ENCODE measurements around the gene FBXO28. TPM values are rescaled to one million over a fixed set of nuclear protein-coding genes. Genes with fewer than 3 reads are reported as not detected.

Gene FBXO28
- total RNA-seq, 2 donors from 2014 or later = 33.2 to 40.1 TPM

DNA sequence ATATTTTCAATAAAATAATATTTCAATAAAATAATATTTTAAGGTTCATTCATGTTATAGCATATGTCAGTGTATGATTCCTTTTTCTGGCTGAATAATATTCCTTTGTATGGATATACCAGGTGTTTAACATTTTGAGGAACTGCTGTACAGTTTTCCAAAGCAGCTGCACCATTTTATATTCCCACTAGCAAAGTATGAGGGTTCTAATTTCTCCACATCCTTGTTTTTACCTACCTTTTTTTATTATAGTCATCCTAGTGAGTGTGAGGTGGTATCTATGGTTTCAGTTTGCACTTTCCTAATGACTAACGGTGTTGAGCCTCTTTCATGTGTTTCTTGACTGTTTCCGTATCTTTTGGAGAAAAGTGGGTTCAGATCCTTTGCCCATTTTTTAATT is 74.4 kb downstream of the FBXO28 start:
- Mint-ChIP-seq H3K9me3 (peaks cover 7% of the 10 kb centered on the region), H3K27ac (no peak overlapping the region), H3K36me3 (ENCODE audit: low read depth) (peaks cover 37% of the 10 kb centered on the region), H3K4me1 (peaks cover 10% of the 10 kb centered on the region), H3K4me3 (no peak overlapping the region), H3K27me3 (ENCODE audit: insufficient read depth) (no peaks in the 10 kb centered on the region)
- Histone ChIP-seq H3K36me3 (ENCODE audit: control insufficient read depth, insufficient read depth, low read length) (peaks cover 40% of the 10 kb centered on the region), H3K27me3 (ENCODE audit: control insufficient read depth, insufficient read depth, low read length, poor library complexity, severe bottlenecking) (no peaks in the 10 kb centered on the region), H3K4me1 (ENCODE audit: control insufficient read depth, insufficient read depth, low read length) (no peaks in the 10 kb centered on the region), H3K27ac (ENCODE audit: low read depth, low read length) (no peak overlapping the region), H3K9ac (ENCODE audit: extremely low read depth, low read length, poor library complexity, severe bottlenecking) (no peak overlapping the region), H3K9me3 (ENCODE audit: control insufficient read depth, low read length) (peaks cover 15% of the 10 kb centered on the region), H3K4me3 (ENCODE audit: low read length) (no peak overlapping the region)
- DNase-seq = no peak
- TF ChIP-seq, protein P1, sequence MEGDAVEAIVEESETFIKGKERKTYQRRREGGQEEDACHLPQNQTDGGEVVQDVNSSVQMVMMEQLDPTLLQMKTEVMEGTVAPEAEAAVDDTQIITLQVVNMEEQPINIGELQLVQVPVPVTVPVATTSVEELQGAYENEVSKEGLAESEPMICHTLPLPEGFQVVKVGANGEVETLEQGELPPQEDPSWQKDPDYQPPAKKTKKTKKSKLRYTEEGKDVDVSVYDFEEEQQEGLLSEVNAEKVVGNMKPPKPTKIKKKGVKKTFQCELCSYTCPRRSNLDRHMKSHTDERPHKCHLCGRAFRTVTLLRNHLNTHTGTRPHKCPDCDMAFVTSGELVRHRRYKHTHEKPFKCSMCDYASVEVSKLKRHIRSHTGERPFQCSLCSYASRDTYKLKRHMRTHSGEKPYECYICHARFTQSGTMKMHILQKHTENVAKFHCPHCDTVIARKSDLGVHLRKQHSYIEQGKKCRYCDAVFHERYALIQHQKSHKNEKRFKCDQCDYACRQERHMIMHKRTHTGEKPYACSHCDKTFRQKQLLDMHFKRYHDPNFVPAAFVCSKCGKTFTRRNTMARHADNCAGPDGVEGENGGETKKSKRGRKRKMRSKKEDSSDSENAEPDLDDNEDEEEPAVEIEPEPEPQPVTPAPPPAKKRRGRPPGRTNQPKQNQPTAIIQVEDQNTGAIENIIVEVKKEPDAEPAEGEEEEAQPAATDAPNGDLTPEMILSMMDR (conservative IDR thresholded peaks at IDR 0.05) = no peak
- WGBS, 2 experiments (ENCODE audit: insufficient coverage in 1 of 2, insufficient read length in 1 of 2) = 90 to 98% methylated on average over 2 of the region's 2 CpGs

DNA sequence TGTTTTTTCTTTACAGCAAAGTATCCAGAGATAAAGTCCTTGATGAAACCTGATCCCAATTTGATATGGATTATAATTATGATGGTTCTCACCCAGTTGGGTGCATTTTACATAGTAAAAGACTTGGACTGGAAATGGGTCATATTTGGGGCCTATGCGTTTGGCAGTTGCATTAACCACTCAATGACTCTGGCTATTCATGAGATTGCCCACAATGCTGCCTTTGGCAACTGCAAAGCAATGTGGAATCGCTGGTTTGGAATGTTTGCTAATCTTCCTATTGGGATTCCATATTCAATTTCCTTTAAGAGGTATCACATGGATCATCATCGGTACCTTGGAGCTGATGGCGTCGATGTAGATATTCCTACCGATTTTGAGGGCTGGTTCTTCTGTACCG is 75.7 kb downstream of the FBXO28 start:
- H3K4me3 ChIP-seq (ENCODE audit: low read length) = no peak overlapping the region
- H3K4me1 Mint-ChIP-seq = peaks cover 6% of the 10 kb centered on the region
- no peak overlapping the region for H3K9ac ChIP-seq (ENCODE audit: extremely low read depth, low read length, poor library complexity, severe bottlenecking)
- H3K36me3 ChIP-seq (ENCODE audit: control insufficient read depth, insufficient read depth, low read length) = peaks cover 44% of the 10 kb centered on the region
- no peaks in the 10 kb centered on the region for H3K27me3 ChIP-seq (ENCODE audit: control insufficient read depth, insufficient read depth, low read length, poor library complexity, severe bottlenecking)
- no peak overlapping the region for H3K27ac Mint-ChIP-seq
- H3K36me3 Mint-ChIP-seq (ENCODE audit: low read depth) = peaks cover 46% of the 10 kb centered on the region
- H3K27ac ChIP-seq (ENCODE audit: low read depth, low read length) = no peak overlapping the region
- 93 to 97% methylated on average over 7 of the region's 7 CpGs for WGBS, 2 experiments (ENCODE audit: insufficient coverage in 1 of 2, insufficient read length in 1 of 2)
- TF ChIP-seq, protein P1 (conservative IDR thresholded peaks at IDR 0.05) = no peak
- H3K27me3 Mint-ChIP-seq (ENCODE audit: insufficient read depth) = no peaks in the 10 kb centered on the region
- H3K4me3 Mint-ChIP-seq = no peak overlapping the region
- peaks cover 7% of the 10 kb centered on the region for H3K9me3 Mint-ChIP-seq
- DNase-seq = no peak
- H3K4me1 ChIP-seq (ENCODE audit: control insufficient read depth, insufficient read depth, low read length) = no peaks in the 10 kb centered on the region
- peaks cover 18% of the 10 kb centered on the region for H3K9me3 ChIP-seq (ENCODE audit: control insufficient read depth, low read length)

DNA sequence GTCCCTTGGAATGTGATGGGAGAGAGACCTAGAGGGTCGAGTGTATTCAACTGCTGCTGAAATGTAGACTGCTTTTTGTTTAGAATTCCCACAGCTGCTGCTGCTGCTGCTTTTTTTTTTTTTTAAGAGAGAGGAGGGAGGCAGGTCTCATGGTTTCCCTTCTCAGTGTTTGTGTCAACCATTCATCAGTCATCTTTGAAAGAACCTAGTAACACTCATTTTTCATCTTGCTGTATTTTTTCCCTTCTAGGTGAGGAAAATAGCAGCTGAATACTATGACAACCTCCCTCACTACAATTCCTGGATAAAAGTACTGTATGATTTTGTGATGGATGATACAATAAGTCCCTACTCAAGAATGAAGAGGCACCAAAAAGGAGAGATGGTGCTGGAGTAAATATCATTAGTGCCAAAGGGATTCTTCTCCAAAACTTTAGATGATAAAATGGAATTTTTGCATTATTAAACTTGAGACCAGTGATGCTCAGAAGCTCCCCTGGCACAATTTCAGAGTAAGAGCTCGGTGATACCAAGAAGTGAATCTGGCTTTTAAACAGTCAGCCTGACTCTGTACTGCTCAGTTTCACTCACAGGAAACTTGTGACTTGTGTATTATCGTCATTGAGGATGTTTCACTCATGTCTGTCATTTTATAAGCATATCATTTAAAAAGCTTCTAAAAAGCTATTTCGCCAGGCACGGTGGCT is 78.3 kb downstream of the FBXO28 start:
- H3K27ac ChIP-seq (ENCODE audit: low read depth, low read length) = no peak overlapping the region
- H3K27me3 Mint-ChIP-seq (ENCODE audit: insufficient read depth) = no peaks in the 10 kb centered on the region
- peaks cover 7% of the 10 kb centered on the region for H3K4me1 Mint-ChIP-seq
- H3K9ac ChIP-seq (ENCODE audit: extremely low read depth, low read length, poor library complexity, severe bottlenecking) = no peak overlapping the region
- H3K36me3 Mint-ChIP-seq (ENCODE audit: low read depth) = peaks cover 36% of the 10 kb centered on the region
- 91 to 98% methylated on average over 5 of the region's 5 CpGs for WGBS, 2 experiments (ENCODE audit: insufficient coverage in 1 of 2, insufficient read length in 1 of 2)
- H3K9me3 Mint-ChIP-seq = peaks cover 7% of the 10 kb centered on the region
- peaks cover 18% of the 10 kb centered on the region for H3K9me3 ChIP-seq (ENCODE audit: control insufficient read depth, low read length)
- DNase-seq = no peak
- TF ChIP-seq, protein P1 (conservative IDR thresholded peaks at IDR 0.05) = no peak
- no peak overlapping the region for H3K4me3 ChIP-seq (ENCODE audit: low read length)
- no peaks in the 10 kb centered on the region for H3K4me1 ChIP-seq (ENCODE audit: control insufficient read depth, insufficient read depth, low read length)
- no peak overlapping the region for H3K27ac Mint-ChIP-seq
- no peaks in the 10 kb centered on the region for H3K27me3 ChIP-seq (ENCODE audit: control insufficient read depth, insufficient read depth, low read length, poor library complexity, severe bottlenecking)
- H3K36me3 ChIP-seq (ENCODE audit: control insufficient read depth, insufficient read depth, low read length) = peaks cover 36% of the 10 kb centered on the region
- H3K4me3 Mint-ChIP-seq = no peak overlapping the region
